HG03442 (cell line): ENCODE data around the gene DNAJC18.
A peak's percentile ranks its signal among the peaks of the same experiment; 100 is the strongest.
"Not testable (repeated sequence)": the region's sequence is repeated elsewhere in the genome, so short reads cannot be mapped to it uniquely, and the experiment has no call there.

Experiments
- ATAC-seq: cut with Tn5 transposase; IDR thresholded peaks from one replicate; pipeline ENCODE4 v1.9.1; 2021; ENCODE audit warnings: mild to moderate bottlenecking, moderate library complexity; ENCODE audit not compliant: unreplicated experiment

The DNAJC18 gene

GRCh38 chr5:139389701-139390638 lies 49.4 kb downstream of the DNAJC18 start, which contains the start of gene MZB1:
TSS of gene MZB1 (minus strand) at chr5:139389913. CDS start at chr5:139389856, 57 bp downstream.
- ATAC-seq = peak; percentile 38

DNA sequence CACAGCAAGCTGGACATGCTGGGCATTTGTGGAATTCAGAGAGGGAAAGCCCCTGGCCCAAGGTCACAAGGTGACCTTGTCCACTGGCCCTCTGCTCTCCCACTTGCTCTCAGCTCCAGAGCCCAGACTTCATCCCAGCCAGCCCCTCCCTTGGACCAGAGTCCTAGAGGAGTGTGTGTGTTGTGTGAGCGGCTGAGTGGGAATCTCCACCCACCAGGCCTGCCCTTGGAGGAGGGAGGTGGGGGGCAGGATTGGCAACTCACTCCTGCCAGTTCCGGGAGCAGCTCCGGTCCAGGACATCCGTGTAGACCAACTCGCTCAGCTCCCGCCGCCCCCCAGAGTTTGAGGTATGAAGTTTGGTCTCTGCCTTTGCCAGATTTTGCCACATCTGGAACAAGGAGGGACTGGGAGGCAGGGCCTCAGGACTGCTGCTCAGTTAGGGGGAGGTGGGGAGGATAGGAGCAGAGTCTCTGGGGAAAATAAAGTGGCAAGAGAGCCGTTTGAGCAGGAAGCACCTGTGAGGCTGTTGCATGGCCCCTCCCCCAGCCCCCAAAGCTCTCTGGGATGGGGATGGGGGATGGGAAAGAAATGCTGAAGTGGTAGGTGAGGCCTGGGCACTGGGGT lies 51.0 kb downstream of the DNAJC18 start:
- no peak for ATAC-seq

DNA sequence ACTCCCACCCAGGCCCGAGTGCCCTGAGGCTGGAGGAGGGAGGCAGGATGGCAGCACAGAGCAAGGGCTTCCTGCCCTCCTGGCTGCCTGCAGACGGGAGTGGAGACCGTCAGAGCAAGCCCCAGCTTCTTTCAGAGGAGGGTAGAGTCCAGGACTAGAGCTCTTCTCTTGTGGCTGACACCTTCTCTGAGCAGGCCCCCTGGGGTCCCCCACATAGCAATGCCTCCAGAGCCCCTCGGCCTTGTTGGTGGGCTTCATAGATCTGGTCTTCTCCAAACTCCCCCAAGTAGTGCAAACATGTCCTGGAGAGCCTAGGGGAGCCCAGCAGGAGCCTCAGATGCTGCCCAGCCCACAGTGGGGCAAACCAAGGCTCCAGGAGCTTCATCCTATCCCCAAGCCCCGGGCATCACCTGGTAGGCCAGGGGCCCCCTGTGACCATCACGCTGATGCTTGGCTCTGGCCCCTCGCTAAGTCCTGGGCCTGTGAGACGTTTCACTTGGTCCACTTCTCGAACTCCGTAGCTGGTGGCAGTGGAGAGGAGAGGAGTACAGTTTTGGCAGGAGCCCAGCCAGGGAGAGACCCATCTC lies 51.6 kb downstream of the DNAJC18 start:
- ATAC-seq = no peak

- ATAC-seq = not testable (repeated sequence)
These were observed 52.4 kb downstream of the DNAJC18 start for GRCh38 chr5:139386956-139387355.

DNA sequence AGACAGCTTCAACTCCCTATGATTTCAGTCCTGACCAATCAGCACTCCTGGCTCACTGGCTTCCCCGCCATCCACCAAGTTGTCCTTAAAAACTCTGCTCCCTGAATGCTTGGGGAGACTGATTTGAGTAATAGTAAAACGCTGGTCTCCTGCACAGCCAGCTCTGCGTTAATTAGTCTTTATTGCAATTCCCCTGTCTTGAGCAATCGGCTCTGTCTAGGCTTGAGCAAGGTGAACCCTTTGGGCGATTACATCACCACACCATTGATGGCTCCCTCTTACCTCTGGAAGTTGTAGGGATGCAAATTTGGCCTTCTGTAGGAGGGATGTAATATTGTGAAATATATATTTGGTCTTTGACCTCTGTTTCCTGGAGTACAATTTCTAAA lies 53.3 kb downstream of the DNAJC18 start:
- ATAC-seq = no peak

DNA sequence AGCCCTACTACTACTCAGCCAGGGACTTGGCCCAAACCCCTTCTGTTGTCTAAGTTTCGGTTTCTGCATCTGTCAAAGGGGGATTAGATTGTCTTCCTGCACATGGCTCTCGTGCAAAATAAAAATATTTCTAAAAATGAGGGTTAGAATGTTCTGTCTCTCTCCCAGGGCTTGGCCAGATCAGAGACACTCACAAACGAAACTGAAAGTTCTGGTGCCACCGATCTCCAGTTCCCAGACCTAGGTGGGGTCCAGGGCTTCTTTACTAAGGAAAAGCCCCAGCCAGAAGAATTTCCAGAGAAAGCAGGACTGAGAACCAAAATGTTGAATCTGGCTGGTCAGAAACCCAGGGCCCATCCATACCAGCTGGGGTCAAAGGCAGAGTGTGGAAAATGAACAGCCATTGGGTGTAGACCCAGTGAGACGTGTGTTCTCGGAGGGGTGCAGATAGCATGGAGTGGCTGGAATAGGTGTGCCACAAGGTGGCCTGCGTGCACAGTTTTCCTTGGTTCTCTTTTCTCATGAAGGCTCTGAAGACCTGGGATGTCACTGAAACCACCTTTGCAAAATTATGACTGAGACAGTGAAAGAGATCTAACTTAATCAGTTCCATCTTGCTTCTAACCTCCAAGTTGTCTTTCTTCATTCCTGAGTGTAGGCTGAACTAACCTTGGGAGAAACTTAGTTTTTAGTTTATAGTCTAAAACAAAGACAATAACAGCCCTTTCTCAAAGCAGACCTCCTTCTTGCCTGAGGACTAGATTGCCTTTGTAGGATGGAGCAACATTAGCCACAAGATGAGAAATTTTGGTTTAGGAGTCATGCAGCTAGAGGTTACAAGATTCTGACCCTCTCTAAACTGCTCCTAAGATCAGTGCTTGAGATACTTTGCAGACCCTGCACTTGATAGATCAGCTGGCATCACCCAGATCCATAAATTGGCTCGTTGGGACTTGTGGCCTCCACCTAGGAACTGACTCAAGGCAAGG lies 54.0 kb downstream of the DNAJC18 start:
- no peak for ATAC-seq

DNA sequence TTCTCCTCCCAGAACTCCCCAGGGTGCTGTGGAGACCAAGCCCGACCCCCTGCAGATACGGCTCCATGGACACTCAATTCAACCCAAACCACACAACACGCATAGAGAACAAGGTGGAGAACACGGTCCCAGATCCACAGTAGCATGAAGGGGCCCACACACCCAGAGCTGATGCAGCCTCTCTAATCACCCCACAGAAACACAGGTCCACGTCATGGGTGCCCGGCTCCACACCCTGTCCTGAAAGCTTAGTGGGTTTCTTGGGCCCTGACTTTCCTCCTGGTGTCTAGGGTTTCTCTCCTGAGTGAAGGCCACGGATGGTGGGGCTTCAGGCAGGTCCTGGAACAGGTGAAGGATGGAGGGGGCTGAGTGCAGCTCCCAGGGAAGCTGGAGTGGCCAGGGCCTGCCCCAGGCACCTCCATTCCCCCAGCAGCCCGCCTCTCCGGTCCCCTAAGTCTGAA lies 54.7 kb downstream of the DNAJC18 start:
- ATAC-seq = no peak

- no peak for ATAC-seq
These were observed 55.2 kb downstream of the DNAJC18 start for GRCh38 chr5:139383993-139384590.

- no peak for ATAC-seq
These were observed 55.9 kb downstream of the DNAJC18 start, which contains the start of gene SLC23A1 for GRCh38 chr5:139383275-139383992. TSS of gene SLC23A1 (minus strand) at chr5:139383297. CDS start at chr5:139383253, 44 bp downstream.

DNA sequence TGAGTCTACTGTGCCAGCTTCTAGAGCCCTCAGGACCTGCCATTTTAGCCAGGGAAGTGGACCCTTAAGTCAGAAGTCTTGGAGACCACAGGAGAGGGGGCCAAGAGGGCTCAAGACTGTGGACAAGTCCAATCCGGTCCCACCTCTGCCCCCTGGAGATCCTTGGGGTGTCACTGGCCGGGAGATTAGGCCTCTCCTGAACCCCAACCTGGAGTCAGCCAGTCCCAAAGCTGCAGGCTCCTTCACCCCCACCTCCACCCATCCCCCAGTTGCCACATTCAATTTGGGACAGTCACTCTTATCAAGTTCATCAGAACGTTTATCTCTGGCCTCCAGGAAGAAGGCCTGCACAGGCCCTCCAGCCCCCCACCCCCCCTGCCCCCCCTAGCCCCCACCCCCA lies 56.5 kb downstream of the DNAJC18 start:
- no peak for ATAC-seq

DNA sequence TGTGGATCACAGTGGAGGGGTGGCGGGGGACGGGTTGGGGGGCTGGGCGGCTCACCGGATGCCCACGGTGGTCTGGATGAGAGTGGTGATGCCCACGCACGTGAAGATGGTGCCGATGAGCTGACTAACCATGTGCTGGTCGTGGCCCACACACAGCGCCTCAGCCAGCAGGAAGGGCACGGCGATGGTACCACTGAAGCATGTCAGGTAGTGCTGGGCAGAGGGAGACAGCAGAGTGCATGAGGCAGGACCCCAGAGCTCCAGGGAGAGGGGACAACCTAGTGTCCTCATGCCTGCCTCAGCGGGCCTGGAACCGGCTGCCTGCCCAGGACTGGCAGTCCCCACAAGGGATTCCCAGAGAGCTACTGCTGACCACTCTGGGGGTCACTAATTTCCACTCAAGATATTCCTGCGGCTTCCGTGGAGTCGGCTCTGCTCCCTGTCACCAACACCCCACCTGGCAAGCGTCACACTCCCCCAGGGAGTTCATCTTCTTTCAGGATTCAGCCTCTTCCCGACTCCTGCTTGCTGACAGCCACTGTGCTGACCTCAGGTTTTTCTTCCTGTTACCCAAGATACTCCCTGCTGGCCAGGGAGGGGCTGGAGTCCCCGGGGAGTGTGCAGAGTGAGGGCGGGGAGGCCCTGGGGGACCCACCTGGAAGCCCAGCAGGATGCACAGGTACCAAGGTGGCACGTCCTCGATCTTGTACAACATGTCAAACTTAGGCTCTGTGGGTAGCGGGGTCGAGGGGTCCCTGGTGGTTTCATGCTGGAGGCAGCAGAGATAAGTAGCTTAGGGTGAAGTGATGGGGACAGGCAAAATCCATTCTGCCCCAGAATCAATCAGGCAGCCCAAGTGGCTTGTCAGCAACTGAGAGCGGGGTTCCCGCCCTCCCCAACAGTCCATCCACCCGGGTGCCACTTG lies 57.2 kb downstream of the DNAJC18 start:
- ATAC-seq = no peak

GRCh38 chr5:139379626-139380449 lies 59.5 kb downstream of the DNAJC18 start:
- ATAC-seq = no peak

GRCh38 chr5:139378941-139379361 lies 60.4 kb downstream of the DNAJC18 start:
- no peak for ATAC-seq

DNA sequence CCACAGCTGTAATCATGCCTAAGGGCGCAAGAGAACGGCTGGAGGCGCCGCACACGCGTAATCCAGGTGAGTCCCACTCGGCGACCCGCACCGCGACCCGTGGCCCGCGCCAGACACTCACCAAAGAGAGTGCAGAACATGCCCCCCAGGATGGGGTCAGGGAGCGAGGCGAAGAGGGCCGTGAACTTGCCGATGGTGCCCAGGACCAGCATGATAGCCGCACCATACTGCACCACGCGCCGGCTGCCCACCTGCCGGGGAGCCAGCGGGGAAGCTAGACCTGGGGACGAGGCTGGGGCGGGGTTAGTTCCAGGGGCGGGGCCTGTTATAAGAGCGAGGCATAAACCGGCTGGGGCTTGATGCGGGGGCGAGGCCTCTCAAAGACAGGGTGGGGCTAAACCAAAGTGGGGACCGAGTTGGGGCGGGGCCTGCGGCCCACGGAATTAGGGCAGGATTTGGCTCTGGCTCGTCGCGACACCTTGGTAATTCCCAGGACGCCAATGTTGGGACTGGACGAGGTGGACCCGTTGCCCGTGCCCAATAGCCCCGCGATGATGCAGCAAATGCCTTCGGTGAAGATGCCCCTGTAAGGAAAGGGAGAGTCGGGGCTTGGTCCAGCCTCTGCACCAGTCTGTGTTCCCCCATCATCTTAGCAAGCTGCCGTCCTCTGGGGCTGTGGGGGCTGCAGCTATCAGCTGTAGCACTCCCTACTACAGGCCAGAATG lies 61.1 kb downstream of the DNAJC18 start:
- ATAC-seq = no peak

DNA sequence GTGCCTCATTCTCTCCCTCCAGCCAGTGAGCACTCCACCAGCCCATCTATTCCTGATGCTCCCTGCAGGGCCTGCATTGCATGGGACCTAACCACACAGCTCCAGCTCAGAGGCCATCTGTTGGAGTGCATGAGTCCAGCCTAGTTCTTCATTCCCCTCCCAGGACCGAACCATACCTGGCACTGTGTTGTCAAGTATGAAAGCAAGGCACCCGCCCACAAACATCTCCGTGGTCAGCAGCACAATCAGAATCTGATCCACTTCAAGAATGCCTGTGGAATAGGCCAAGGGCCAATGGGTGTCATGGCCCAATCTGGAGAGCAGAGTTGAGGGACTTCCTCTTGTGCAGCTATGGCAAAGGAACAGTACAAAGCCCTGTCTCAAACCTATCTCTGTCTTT lies 62.1 kb downstream of the DNAJC18 start:
- no peak for ATAC-seq

DNA sequence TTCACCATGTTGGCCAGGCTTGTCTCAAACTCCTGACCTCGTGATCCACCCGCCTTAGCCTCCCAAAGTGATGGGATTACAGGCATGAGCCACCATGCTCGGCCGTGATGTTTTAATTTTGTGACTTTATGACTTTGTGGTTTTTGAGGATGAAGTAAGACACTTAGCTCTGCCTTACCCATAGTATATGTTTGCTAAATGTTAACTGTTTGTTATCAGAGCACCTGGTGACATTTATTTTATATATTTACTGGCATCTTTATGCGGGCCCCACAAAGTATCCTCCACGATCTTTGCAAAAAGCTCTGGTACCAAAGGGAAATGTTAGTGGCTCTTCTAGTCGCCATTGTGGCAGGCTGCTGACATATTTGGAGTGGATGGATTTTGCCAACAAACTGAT lies 63.0 kb downstream of the DNAJC18 start:
- ATAC-seq = no peak

DNA sequence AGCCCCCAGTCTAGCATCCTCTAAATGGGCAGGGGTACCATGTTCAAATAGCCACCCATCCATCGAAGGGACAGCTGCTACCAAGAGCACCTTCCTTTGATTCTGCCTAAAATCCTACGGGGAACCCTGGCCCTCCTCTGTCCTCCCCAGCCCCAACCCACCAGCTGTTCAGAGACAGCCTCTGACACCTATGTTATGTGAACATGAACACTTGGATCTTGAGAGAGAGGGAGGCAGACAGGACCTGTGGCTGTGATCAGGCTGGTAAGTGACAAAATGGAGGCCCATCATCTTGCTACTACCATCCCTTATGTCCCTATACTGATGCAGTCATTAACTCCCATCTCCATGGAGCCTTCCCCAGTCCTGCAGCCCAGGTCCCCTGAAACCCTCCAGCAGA lies 64.4 kb downstream of the DNAJC18 start:
- no peak for ATAC-seq
